HEK293T (cell line): ENCODE results near the gene TIGD1.

Experiments used
- CTCF ChIA-PET: fragments of 350-600 bp; formaldehyde crosslinking; extraction: SDS; loops from one replicate; lab custom pipeline; 2021; ENCODE audit warnings: antibody characterized with exemption, inconsistent platforms; lab: Yijun Ruan, JAX
- POLR2A ChIA-PET: fragments of 350-600 bp; formaldehyde crosslinking; extraction: SDS; loops from one replicate; lab custom pipeline; 2020; ENCODE audit warnings: antibody characterized with exemption, inconsistent platforms; lab: Yijun Ruan, JAX
- DNase-seq: peaks from one replicate; pipeline ENCODE4 v3.0.0; 2012; ENCODE audit warnings: mixed read lengths; ENCODE audit errors: extremely low spot score
- ARNT ChIP-seq: fragments of 450-650 bp; IDR thresholded peaks from 2 replicates; pipeline ENCODE4 v1.6.1; 2017; ENCODE audit warnings: mild to moderate bottlenecking
- BHLHE40 ChIP-seq: fragments of 450-650 bp; IDR thresholded peaks from 2 replicates; pipeline ENCODE4 v1.6.1; 2016; ENCODE audit warnings: mild to moderate bottlenecking, moderate library complexity, borderline replicate concordance
- CTBP1 ChIP-seq: fragments of 450-650 bp; IDR thresholded peaks from 2 replicates; pipeline ENCODE4 v1.6.1; 2016; ENCODE audit warnings: borderline replicate concordance
- ELF4 ChIP-seq: fragments of 450-650 bp; IDR thresholded peaks from 2 replicates; pipeline ENCODE4 v1.6.1; 2017; ENCODE audit warnings: antibody characterized with exemption
- FOXA1 ChIP-seq: fragments of 450-650 bp; IDR thresholded peaks from 2 replicates; pipeline ENCODE4 v1.6.1; 2016; ENCODE audit warnings: mild to moderate bottlenecking
- FOXK2 ChIP-seq: fragments of 450-650 bp; IDR thresholded peaks from 2 replicates; pipeline ENCODE4 v1.6.1; 2016; ENCODE audit warnings: mild to moderate bottlenecking
- FOXM1 ChIP-seq: fragments of 450-650 bp; IDR thresholded peaks from 2 replicates; pipeline ENCODE4 v1.6.1; 2017; ENCODE audit warnings: mild to moderate bottlenecking, borderline replicate concordance
- HDGF ChIP-seq: fragments of 450-650 bp; IDR thresholded peaks from 2 replicates; pipeline ENCODE4 v1.6.1; 2017; ENCODE audit warnings: antibody characterized with exemption, borderline replicate concordance
- L3MBTL2 ChIP-seq: fragments of 450-650 bp; conservative IDR thresholded peaks from 2 replicates; pipeline ENCODE4 v1.6.1; 2016; ENCODE audit warnings: mild to moderate bottlenecking
- LEF1 ChIP-seq: fragments of 450-650 bp; IDR thresholded peaks from 2 replicates; pipeline ENCODE4 v1.6.1; 2017; ENCODE audit warnings: mild to moderate bottlenecking, borderline replicate concordance
- NFRKB ChIP-seq: fragments of 450-650 bp; IDR thresholded peaks from 2 replicates; pipeline ENCODE4 v1.6.1; 2016; ENCODE audit warnings: mild to moderate bottlenecking, moderate library complexity
- PKNOX1 ChIP-seq: fragments of 450-650 bp; IDR thresholded peaks from 2 replicates; pipeline ENCODE4 v1.6.1; 2016
- SP1 ChIP-seq: fragments of 450-650 bp; IDR thresholded peaks from 2 replicates; pipeline ENCODE4 v1.6.1; 2017
- SUZ12 ChIP-seq: fragments of 450-650 bp; IDR thresholded peaks from 2 replicates; pipeline ENCODE4 v1.6.1; 2016; ENCODE audit warnings: mild to moderate bottlenecking
- TARDBP ChIP-seq: fragments of 450-650 bp; IDR thresholded peaks from 2 replicates; pipeline ENCODE4 v1.6.1; 2016
- ZNF384 ChIP-seq: fragments of 450-650 bp; IDR thresholded peaks from 2 replicates; pipeline ENCODE4 v1.6.1; 2016

TIGD1 gene

GRCh38 chr2:232508251-232508650 is 42.1 kb downstream of the TIGD1 start:
- TF ChIP-seq FOXK2: no peak
- no peak for TF ChIP-seq LEF1
- TF ChIP-seq SP1: no peak
- no peak for TF ChIP-seq TARDBP
- no peak for TF ChIP-seq ARNT
- TF ChIP-seq BHLHE40: no peak
- no peak for TF ChIP-seq CTBP1
- TF ChIP-seq L3MBTL2: no peak
- DNase-seq: no peak
- CTCF ChIA-PET: no interaction called here
- POLR2A ChIA-PET: no interaction called here

- ChIA-PET POLR2A (no interaction called here), CTCF (no interaction called here)
- no peak for DNase-seq
- TF ChIP-seq TARDBP (no peak), NFRKB (no peak), HDGF (no peak), L3MBTL2 (no peak), FOXK2 (no peak), ARNT (no peak)
Measured at GRCh38 chr2:232506709-232507108, 43.6 kb downstream of the TIGD1 start.

GRCh38 chr2:232505856-232506255 is 44.5 kb downstream of the TIGD1 start:
- no peak for TF ChIP-seq SP1
- TF ChIP-seq HDGF: no peak
- TF ChIP-seq NFRKB: no peak
- no peak for TF ChIP-seq ZNF384
- TF ChIP-seq ARNT: no peak
- TF ChIP-seq SUZ12: no peak
- no peak for TF ChIP-seq LEF1
- no peak for TF ChIP-seq ELF4
- TF ChIP-seq TARDBP: no peak
- TF ChIP-seq FOXK2: no peak
- no peak for TF ChIP-seq FOXM1
- TF ChIP-seq CTBP1: no peak
- no peak for TF ChIP-seq PKNOX1
- no peak for TF ChIP-seq L3MBTL2
- TF ChIP-seq FOXA1: no peak
- TF ChIP-seq BHLHE40: no peak
- CTCF ChIA-PET: no interaction called here
- no peak for DNase-seq
- POLR2A ChIA-PET: no interaction called here

GRCh38 chr2:232504438-232504837 is 45.9 kb downstream of the TIGD1 start:
- CTCF ChIA-PET: no interaction called here
- POLR2A ChIA-PET: no interaction called here
- no peak for DNase-seq
- TF ChIP-seq BHLHE40: no peak
- TF ChIP-seq PKNOX1: no peak
- no peak for TF ChIP-seq TARDBP
- no peak for TF ChIP-seq FOXA1
- TF ChIP-seq NFRKB: no peak
- TF ChIP-seq L3MBTL2: no peak
- TF ChIP-seq SUZ12: no peak
- TF ChIP-seq ZNF384: no peak
- no peak for TF ChIP-seq CTBP1
- TF ChIP-seq ELF4: no peak

GRCh38 chr2:232503809-232504323 is 46.5 kb downstream of the TIGD1 start:
- TF ChIP-seq ELF4: no peak
- no peak for TF ChIP-seq ZNF384
- no peak for TF ChIP-seq HDGF
- TF ChIP-seq LEF1: no peak
- no peak for TF ChIP-seq ARNT
- no peak for TF ChIP-seq SP1
- CTCF ChIA-PET: no interaction called here
- DNase-seq: no peak
- POLR2A ChIA-PET: no interaction called here

- CTCF ChIA-PET: no interaction called here
- TF ChIP-seq NFRKB (no peak), CTBP1 (no peak), SUZ12 (no peak)
- no peak for DNase-seq
- POLR2A ChIA-PET: no interaction called here
Measured at GRCh38 chr2:232502911-232503808, 47.2 kb downstream of the TIGD1 start.

GRCh38 chr2:232502511-232502910 is 47.8 kb downstream of the TIGD1 start:
- ChIA-PET CTCF (no interaction called here), POLR2A (no interaction called here)
- no peak for DNase-seq
- TF ChIP-seq LEF1 (no peak), ELF4 (no peak), L3MBTL2 (no peak), FOXA1 (no peak), TARDBP (no peak), CTBP1 (no peak), ZNF384 (no peak), HDGF (no peak), FOXM1 (no peak), BHLHE40 (no peak), ARNT (no peak), SP1 (no peak), FOXK2 (no peak), PKNOX1 (no peak), SUZ12 (no peak), NFRKB (no peak)
